ENCODE results near the gene TRPV6. TPM values are rescaled to one million over a fixed set of nuclear protein-coding genes. Genes with fewer than 3 reads are reported as not detected.

TRPV6 gene
- total and polyA plus RNA-seq, 2 of the 4 experiments (the other 2 are of a cell fraction): 0.03 TPM; not detected in 1

- Histone ChIP-seq H3K27me3 (ENCODE audit: control insufficient read depth, insufficient read depth, low read length) (peaks cover 2% of the 10 kb centered on the region; the same call in 1 of the 2 replicates), H3K9ac (ENCODE audit: low read depth, low read length) (no peak overlapping the region), H4K8ac (ENCODE audit: low read depth in 2 of 2, low read length in 2 of 2) (no peak overlapping the region), H2BK20ac (ENCODE audit: low read depth, low read length) (no peak overlapping the region), H3K79me1 (ENCODE audit: low read depth in 1 of 2, low read length in 2 of 2) (no peaks in the 10 kb centered on the region), H2AK9ac (replicated peaks; ENCODE audit: low read depth, low read length, poor library complexity) (no peak overlapping the region), H3K9me3 (ENCODE audit: control insufficient read depth, insufficient read depth, low read length) (no peaks in the 10 kb centered on the region), H3K23ac (ENCODE audit: low read depth, low read length) (no peak overlapping the region), H3K18ac (ENCODE audit: low read depth, low read length) (no peak overlapping the region), H3K56ac (ENCODE audit: extremely low read depth, insufficient read depth, low read length) (no peak overlapping the region), H3K9me1 (ENCODE audit: insufficient read depth, low read length) (no peaks in the 10 kb centered on the region), H2BK120ac (ENCODE audit: low read depth, low read length) (no peak overlapping the region), H3K4ac (ENCODE audit: low read depth, low read length) (no peak overlapping the region), H3K27ac (ENCODE audit: insufficient read depth, low read length) (no peak overlapping the region), H3K14ac (replicated peaks; ENCODE audit: low read depth, low read length) (no peak overlapping the region), H2BK5ac (ENCODE audit: low read depth, low read length, poor library complexity, severe bottlenecking) (no peak overlapping the region), H4K20me1 (ENCODE audit: insufficient read depth, low read length) (no peaks in the 10 kb centered on the region), H3K36me3 (ENCODE audit: control insufficient read depth, insufficient read depth, low read length) (no peaks in the 10 kb centered on the region), H2BK15ac (ENCODE audit: low read depth, low read length) (no peak overlapping the region), H4K5ac (ENCODE audit: low read depth, low read length) (no peak overlapping the region), H3K4me2 (ENCODE audit: low read depth, low read length) (no peak overlapping the region), H4K91ac (ENCODE audit: insufficient read depth, low read depth, low read length) (no peak overlapping the region), H3K4me1 (ENCODE audit: control insufficient read depth, insufficient read depth, low read length) (no peaks in the 10 kb centered on the region), H2AFZ (replicated peaks; ENCODE audit: low read length, poor library complexity) (no peak overlapping the region), H2AK5ac (ENCODE audit: low read depth, low read length) (no peak overlapping the region), H3K4me3 (ENCODE audit: insufficient read depth, low read depth, low read length) (no peak overlapping the region)
- in situ Hi-C loops (cut with MboI; ENCODE audit: low sequenced_read_pairs): no loop called here
- TF ChIP-seq MAFK (IDR thresholded peaks at IDR 0.05; ENCODE audit: low read depth, low read length): no peak
- no peak for TF ChIP-seq CEBPB (IDR thresholded peaks at IDR 0.05; ENCODE audit: low read depth, low read length)
- no peak for TF ChIP-seq SMC3 (IDR thresholded peaks at IDR 0.05; ENCODE audit: low read depth, low read length)
- TF ChIP-seq RCOR1 (IDR thresholded peaks at IDR 0.05; ENCODE audit: insufficient replicate concordance, low read length): no peak
- no peak for TF ChIP-seq CTCF (conservative IDR thresholded peaks at IDR 0.05; ENCODE audit: low read depth, low read length)
- no peak for TF ChIP-seq ELK1 (IDR thresholded peaks at IDR 0.05; ENCODE audit: borderline replicate concordance, low read depth, low read length)
- TF ChIP-seq FOS (IDR thresholded peaks at IDR 0.05; ENCODE audit: low read depth, low read length): no peak
- TF ChIP-seq CHD1 (IDR thresholded peaks at IDR 0.05; ENCODE audit: low read depth, low read length): no peak
- TF ChIP-seq MAZ (IDR thresholded peaks at IDR 0.05; ENCODE audit: borderline replicate concordance, low read depth, low read length): no peak
- no peak for TF ChIP-seq POLR2A (IDR thresholded peaks at IDR 0.05; ENCODE audit: low read depth, low read length)
- TF ChIP-seq BHLHE40 (IDR thresholded peaks at IDR 0.05; ENCODE audit: low read depth, low read length): no peak
- no peak for TF ChIP-seq USF2 (IDR thresholded peaks at IDR 0.05; ENCODE audit: low read depth, low read length)
- TF ChIP-seq RFX5 (IDR thresholded peaks at IDR 0.05; ENCODE audit: low read depth, low read length): no peak
- no peak for TF ChIP-seq NFE2L2 (IDR thresholded peaks at IDR 0.05; ENCODE audit: low read depth, low read length)
- TF ChIP-seq RAD21 (IDR thresholded peaks at IDR 0.05; ENCODE audit: low read length): no peak
- TF ChIP-seq MXI1 (IDR thresholded peaks at IDR 0.05; ENCODE audit: borderline replicate concordance, low read depth, low read length): no peak
- POLR2A ChIA-PET (ENCODE audit: unreplicated experiment): no interaction called here
- intact Hi-C loops (cut with micrococcal nuclease): no loop called here
- ATAC-seq (ENCODE audit: low read depth) (no peak), DNase-seq (no peak)
- CTCF ChIA-PET: no interaction called here
- no CpG with 5 or more reads among the region's 1 CpG for WGBS, 2 experiments (ENCODE audit: extremely low coverage in 2 of 2, insufficient read length in 1 of 2)
- BruUV-seq (replicated peaks): no TSS peak
- dilution Hi-C loops (cut with HindIII; ENCODE audit: low sequenced_read_pairs, unreplicated experiment): no loop called here
These were observed 62.8 kb downstream of the TRPV6 start for GRCh38 chr7:142822714-142823113.
